HEK293 (cell line): ENCODE results near the gene ZNF276.

Source experiments
- CTCF ChIA-PET: fragments of 350-600 bp; formaldehyde crosslinking; extraction: SDS; loops from one replicate; lab custom pipeline; 2021; ENCODE audit warnings: antibody characterized with exemption; lab: Yijun Ruan, JAX
- POLR2A ChIA-PET: fragments of 300-600 bp; formaldehyde crosslinking; extraction: SDS; loops from one replicate; lab custom pipeline; 2020; ENCODE audit warnings: antibody characterized with exemption, inconsistent platforms; lab: Yijun Ruan, JAX
- H3K27ac ChIP-seq: fragments of 200-500 bp; sonication (Bioruptor generic); 2 replicates; pipeline ENCODE4 v1.5.1; 2014; ENCODE audit warnings: low read depth, low read length, control low read depth, inconsistent platforms; ENCODE audit errors: extremely low read depth
- H3K36me3 ChIP-seq, 2 experiments: fragments of 200-500 bp in 1 of 2; sonication (Bioruptor generic) in 1 of 2; 1 replicate in 1 of 2; 2 replicates in 1 of 2; pipeline ENCODE4 v1.5.1; 2014 to 2017; ENCODE audit warnings: inconsistent platforms in 2 of 2, low read length in 2 of 2; ENCODE audit not compliant: control insufficient read depth in 2 of 2, insufficient read depth in 1 of 2
- H3K4me1 ChIP-seq: fragments of 200-500 bp; sonication (Bioruptor generic); 2 replicates; pipeline ENCODE4 v1.5.1; 2014; ENCODE audit warnings: mild to moderate bottlenecking, low read length, inconsistent platforms; ENCODE audit not compliant: control insufficient read depth, insufficient read depth
- H3K4me3 ChIP-seq: 2 replicates; pipeline ENCODE4 v1.5.1; 2011; ENCODE audit warnings: low read depth, mild to moderate bottlenecking, control low read depth, low read length, moderate library complexity
- H3K9me3 ChIP-seq: fragments of 200-500 bp; sonication (Bioruptor generic); 2 replicates; pipeline ENCODE4 v1.5.1; 2014; ENCODE audit warnings: low read depth, low read length, inconsistent platforms; ENCODE audit not compliant: control insufficient read depth, insufficient read depth
- BCL11A ChIP-seq: fragments of 450-650 bp; formaldehyde crosslinking; IDR thresholded peaks from 2 replicates; pipeline ENCODE4 v1.5.1; 2016; ENCODE audit warnings: low read depth, missing biosample characterization, missing genetic modification characterization
- EGR2 ChIP-seq: fragments of 450-650 bp; formaldehyde crosslinking; IDR thresholded peaks from 2 replicates; pipeline ENCODE4 v1.5.1; 2016; ENCODE audit warnings: low read depth, missing biosample characterization, missing genetic modification characterization
- KLF8 ChIP-seq: fragments of 450-650 bp; formaldehyde crosslinking; IDR thresholded peaks from 2 replicates; pipeline ENCODE4 v1.5.1; 2016; ENCODE audit warnings: missing biosample characterization, missing genetic modification characterization
- KLF9 ChIP-seq: fragments of 450-650 bp; formaldehyde crosslinking; IDR thresholded peaks from 2 replicates; pipeline ENCODE4 v1.5.1; 2016; ENCODE audit warnings: missing biosample characterization, missing genetic modification characterization, low read depth
- OVOL3 ChIP-seq: fragments of 450-650 bp; formaldehyde crosslinking; IDR thresholded peaks from 2 replicates; pipeline ENCODE4 v1.5.1; 2016; ENCODE audit warnings: missing biosample characterization, missing genetic modification characterization
- ZBTB6 ChIP-seq: fragments of 450-650 bp; formaldehyde crosslinking; IDR thresholded peaks from 2 replicates; pipeline ENCODE4 v1.5.1; 2017; ENCODE audit warnings: missing biosample characterization, missing genetic modification characterization
- ZBTB8A ChIP-seq: fragments of 450-650 bp; formaldehyde crosslinking; IDR thresholded peaks from 2 replicates; pipeline ENCODE4 v1.5.1; 2016; ENCODE audit warnings: missing biosample characterization, missing genetic modification characterization
- ZFHX2 ChIP-seq: fragments of 450-650 bp; formaldehyde crosslinking; conservative IDR thresholded peaks from 2 replicates; pipeline ENCODE4 v1.5.1; 2016; ENCODE audit warnings: missing biosample characterization, missing genetic modification characterization
- ZFP37 ChIP-seq: fragments of 450-650 bp; formaldehyde crosslinking; IDR thresholded peaks from 2 replicates; pipeline ENCODE4 v1.5.1; 2016; ENCODE audit warnings: missing biosample characterization, missing genetic modification characterization
- ZNF211 ChIP-seq: fragments of 450-650 bp; formaldehyde crosslinking; IDR thresholded peaks from 2 replicates; pipeline ENCODE4 v1.5.1; 2016; ENCODE audit warnings: low read depth, missing biosample characterization, missing genetic modification characterization
- ZNF266 ChIP-seq: fragments of 450-650 bp; formaldehyde crosslinking; IDR thresholded peaks from 2 replicates; pipeline ENCODE4 v1.5.1; 2016; ENCODE audit warnings: missing biosample characterization, missing genetic modification characterization, low read depth
- ZNF302 ChIP-seq: fragments of 450-650 bp; formaldehyde crosslinking; IDR thresholded peaks from 2 replicates; pipeline ENCODE4 v1.5.1; 2016; ENCODE audit warnings: missing biosample characterization, missing genetic modification characterization, low read depth
- ZNF555 ChIP-seq: fragments of 450-650 bp; formaldehyde crosslinking; conservative IDR thresholded peaks from 2 replicates; pipeline ENCODE4 v1.5.1; 2017; ENCODE audit warnings: missing biosample characterization, mild to moderate bottlenecking, missing genetic modification characterization, inconsistent platforms
- ZNF621 ChIP-seq: fragments of 450-650 bp; formaldehyde crosslinking; IDR thresholded peaks from 2 replicates; pipeline ENCODE4 v1.5.1; 2017; ENCODE audit warnings: missing biosample characterization, missing genetic modification characterization
- ZNF626 ChIP-seq: fragments of 450-650 bp; sonication (Bioruptor Pico); formaldehyde crosslinking; IDR thresholded peaks from 2 replicates; pipeline ENCODE4 v1.5.1; 2018; ENCODE audit warnings: missing biosample characterization, missing genetic modification characterization, inconsistent platforms
- ZNF768 ChIP-seq: fragments of 450-650 bp; formaldehyde crosslinking; IDR thresholded peaks from 2 replicates; pipeline ENCODE4 v1.5.1; 2018; ENCODE audit warnings: missing biosample characterization, mild to moderate bottlenecking, missing genetic modification characterization
- ZNF777 ChIP-seq: fragments of 450-650 bp; formaldehyde crosslinking; IDR thresholded peaks from 2 replicates; pipeline ENCODE4 v1.5.1; 2017; ENCODE audit warnings: missing biosample characterization, missing genetic modification characterization, borderline replicate concordance
- ZSCAN4 ChIP-seq: fragments of 450-650 bp; formaldehyde crosslinking; IDR thresholded peaks from 2 replicates; pipeline ENCODE4 v1.5.1; 2017; ENCODE audit warnings: missing biosample characterization, missing genetic modification characterization
- TF ChIP-seq, protein P1 (sequence below): fragments of 450-650 bp; formaldehyde crosslinking; IDR thresholded peaks from 2 replicates; pipeline ENCODE4 v1.5.1; 2016; ENCODE audit warnings: missing biosample characterization, missing genetic modification characterization
- TF ChIP-seq, protein P2 (sequence below): fragments of 450-650 bp; formaldehyde crosslinking; conservative IDR thresholded peaks from 2 replicates; pipeline ENCODE4 v1.5.1; 2016; ENCODE audit warnings: low read depth, missing biosample characterization, missing genetic modification characterization
- TF ChIP-seq, protein P3 (sequence below): fragments of 450-650 bp; IDR thresholded peaks from 2 replicates; pipeline ENCODE4 v1.5.1; 2018; ENCODE audit warnings: missing biosample characterization, mild to moderate bottlenecking, missing genetic modification characterization
- TF ChIP-seq, protein P4 (sequence below): fragments of 450-650 bp; formaldehyde crosslinking; IDR thresholded peaks from 2 replicates; pipeline ENCODE4 v1.5.1; 2016; ENCODE audit warnings: missing biosample characterization, missing genetic modification characterization, low read depth

Gene ZNF276, protein sequence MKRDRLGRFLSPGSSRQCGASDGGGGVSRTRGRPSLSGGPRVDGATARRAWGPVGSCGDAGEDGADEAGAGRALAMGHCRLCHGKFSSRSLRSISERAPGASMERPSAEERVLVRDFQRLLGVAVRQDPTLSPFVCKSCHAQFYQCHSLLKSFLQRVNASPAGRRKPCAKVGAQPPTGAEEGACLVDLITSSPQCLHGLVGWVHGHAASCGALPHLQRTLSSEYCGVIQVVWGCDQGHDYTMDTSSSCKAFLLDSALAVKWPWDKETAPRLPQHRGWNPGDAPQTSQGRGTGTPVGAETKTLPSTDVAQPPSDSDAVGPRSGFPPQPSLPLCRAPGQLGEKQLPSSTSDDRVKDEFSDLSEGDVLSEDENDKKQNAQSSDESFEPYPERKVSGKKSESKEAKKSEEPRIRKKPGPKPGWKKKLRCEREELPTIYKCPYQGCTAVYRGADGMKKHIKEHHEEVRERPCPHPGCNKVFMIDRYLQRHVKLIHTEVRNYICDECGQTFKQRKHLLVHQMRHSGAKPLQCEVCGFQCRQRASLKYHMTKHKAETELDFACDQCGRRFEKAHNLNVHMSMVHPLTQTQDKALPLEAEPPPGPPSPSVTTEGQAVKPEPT

DNA sequence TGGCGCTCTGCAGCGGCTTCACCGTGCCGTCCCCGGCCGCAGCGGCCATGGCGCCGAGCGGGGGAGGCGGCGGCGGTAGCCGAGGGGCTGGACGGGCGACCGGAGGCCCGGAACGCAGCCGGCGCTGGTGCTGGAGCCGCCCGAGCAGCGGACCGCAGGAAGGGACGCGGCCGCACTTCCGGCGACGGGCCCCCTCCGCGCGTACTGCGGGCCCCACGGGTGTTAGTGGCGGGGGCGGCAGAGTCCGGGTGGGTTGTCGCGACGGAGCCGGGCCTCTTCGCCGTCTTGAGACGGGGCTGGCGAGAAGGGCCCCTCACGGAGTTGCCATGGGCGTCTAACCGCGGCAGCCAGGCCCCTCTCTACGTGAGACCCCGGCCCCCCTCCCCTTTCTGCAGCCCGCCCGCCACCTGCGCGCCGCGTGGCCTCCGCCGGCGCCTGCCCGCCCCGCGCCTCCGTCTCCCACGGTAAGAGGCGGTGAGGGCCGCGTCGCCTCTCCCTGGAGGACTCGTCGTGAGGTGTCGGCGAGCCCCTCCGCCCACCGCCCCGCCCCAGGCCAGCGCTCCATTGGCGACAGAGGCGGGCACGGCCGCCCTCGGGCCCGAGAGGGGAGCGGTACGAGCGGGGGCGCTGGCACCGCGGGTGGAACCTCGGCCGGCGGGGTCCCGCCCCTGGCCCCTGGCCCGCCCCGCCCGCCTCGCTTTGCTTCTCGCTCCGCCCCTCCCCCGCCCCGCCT is at the start of gene ZNF276, which contains the start of gene VPS9D1:
Gene ZNF276 (plus strand): TSS at position 725 of the 733 bp plus-strand sequence. CDS start 104 bp downstream, outside the sequence.
Gene VPS9D1 (minus strand): TSS at position 86 of the 733 bp plus-strand sequence. CDS start 37 bp downstream, at position 49.
- H3K27ac ChIP-seq: peak within 1 kb of the TSS; percentile 84
- H3K36me3 ChIP-seq: peaks cover 12 to 35% of the 10 kb centered on the region in 2 experiments; a peak in 2 of 3 replicates
- POLR2A ChIA-PET: interaction anchor here (1.5 to 1.9 kb wide), 2 partner anchors 15 to 21 kb away, joined by 6 to 12 read pairs; no protein-coding TSS in a partner anchor
- peak within 1 kb of the TSS; percentile 70 for H3K4me3 ChIP-seq
- peaks cover 5% of the 10 kb centered on the region; the same call in 1 of the 2 replicates for H3K4me1 ChIP-seq
- CTCF ChIA-PET: interaction anchor here (0.7 to 1.5 kb wide), 3 partner anchors 14 to 153 kb away, joined by 3 to 10 read pairs (median 3); partner anchors contain the start of gene TCF25
- no peaks in the 10 kb centered on the region for H3K9me3 ChIP-seq
- TF ChIP-seq, protein P1, sequence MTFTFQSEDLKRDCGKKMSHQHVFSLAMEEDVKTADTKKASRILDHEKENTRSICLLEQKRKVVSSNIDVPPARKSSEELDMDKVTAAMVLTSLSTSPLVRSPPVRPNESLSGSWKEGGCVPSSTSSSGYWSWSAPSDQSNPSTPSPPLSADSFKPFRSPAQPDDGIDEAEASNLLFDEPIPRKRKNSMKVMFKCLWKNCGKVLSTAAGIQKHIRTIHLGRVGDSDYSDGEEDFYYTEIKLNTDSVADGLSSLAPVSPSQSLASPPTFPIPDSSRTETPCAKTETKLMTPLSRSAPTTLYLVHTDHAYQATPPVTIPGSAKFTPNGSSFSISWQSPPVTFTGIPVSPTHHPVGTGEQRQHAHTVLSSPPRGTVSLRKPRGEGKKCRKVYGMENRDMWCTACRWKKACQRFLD: no peak
- TF ChIP-seq, protein P2, sequence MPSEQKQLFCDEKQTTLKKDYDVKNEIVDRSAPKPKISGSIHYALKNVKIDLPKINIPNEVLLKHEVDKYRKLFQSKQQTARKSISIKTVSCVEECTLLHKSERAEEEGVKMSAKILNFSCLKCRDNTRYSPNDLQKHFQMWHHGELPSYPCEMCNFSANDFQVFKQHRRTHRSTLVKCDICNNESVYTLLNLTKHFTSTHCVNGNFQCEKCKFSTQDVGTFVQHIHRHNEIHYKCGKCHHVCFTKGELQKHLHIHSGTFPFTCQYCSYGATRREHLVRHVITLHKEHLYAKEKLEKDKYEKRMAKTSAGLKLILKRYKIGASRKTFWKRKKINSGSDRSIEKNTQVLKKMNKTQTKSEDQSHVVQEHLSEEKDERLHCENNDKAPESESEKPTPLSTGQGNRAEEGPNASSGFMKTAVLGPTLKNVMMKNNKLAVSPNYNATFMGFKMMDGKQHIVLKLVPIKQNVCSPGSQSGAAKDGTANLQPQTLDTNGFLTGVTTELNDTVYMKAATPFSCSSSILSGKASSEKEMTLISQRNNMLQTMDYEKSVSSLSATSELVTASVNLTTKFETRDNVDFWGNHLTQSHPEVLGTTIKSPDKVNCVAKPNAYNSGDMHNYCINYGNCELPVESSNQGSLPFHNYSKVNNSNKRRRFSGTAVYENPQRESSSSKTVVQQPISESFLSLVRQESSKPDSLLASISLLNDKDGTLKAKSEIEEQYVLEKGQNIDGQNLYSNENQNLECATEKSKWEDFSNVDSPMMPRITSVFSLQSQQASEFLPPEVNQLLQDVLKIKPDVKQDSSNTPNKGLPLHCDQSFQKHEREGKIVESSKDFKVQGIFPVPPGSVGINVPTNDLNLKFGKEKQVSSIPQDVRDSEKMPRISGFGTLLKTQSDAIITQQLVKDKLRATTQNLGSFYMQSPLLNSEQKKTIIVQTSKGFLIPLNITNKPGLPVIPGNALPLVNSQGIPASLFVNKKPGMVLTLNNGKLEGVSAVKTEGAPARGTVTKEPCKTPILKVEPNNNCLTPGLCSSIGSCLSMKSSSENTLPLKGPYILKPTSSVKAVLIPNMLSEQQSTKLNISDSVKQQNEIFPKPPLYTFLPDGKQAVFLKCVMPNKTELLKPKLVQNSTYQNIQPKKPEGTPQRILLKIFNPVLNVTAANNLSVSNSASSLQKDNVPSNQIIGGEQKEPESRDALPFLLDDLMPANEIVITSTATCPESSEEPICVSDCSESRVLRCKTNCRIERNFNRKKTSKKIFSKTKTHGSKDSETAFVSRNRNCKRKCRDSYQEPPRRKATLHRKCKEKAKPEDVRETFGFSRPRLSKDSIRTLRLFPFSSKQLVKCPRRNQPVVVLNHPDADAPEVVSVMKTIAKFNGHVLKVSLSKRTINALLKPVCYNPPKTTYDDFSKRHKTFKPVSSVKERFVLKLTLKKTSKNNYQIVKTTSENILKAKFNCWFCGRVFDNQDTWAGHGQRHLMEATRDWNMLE (tag by site-specific recombination): no peak
- TF ChIP-seq ZNF777 (tag by site-specific recombination) (peak; percentile 43; the same call in 1 of the 2 replicates), ZBTB6 (tag by site-specific recombination) (peak; percentile 66; the same call in 1 of the 2 replicates), OVOL3 (tag by site-specific recombination) (0 out of 2 replicates have a peak, but pooled peaks have one; percentile 23), BCL11A (tag by site-specific recombination) (no peak), EGR2 (tag by site-specific recombination) (peak; percentile 67), KLF9 (peak; percentile 70), ZSCAN4 (tag by site-specific recombination) (no peak), ZFHX2 (peak; percentile 93), ZNF266 (no peak), ZBTB8A (tag by site-specific recombination) (peak; percentile 40; the same call in 1 of the 2 replicates), ZNF555 (no peak), ZNF626 (peak; percentile 93), ZNF302 (tag by site-specific recombination) (no peak), ZNF768 (0 out of 2 replicates have a peak, but pooled peaks have one; percentile 31), ZNF211 (tag by site-specific recombination) (no peak), ZNF621 (tag by site-specific recombination) (no peak), ZFP37 (tag by site-specific recombination) (no peak), KLF8 (tag by site-specific recombination) (no peak; the same call in 1 of the 2 replicates)
- TF ChIP-seq, protein P3, sequence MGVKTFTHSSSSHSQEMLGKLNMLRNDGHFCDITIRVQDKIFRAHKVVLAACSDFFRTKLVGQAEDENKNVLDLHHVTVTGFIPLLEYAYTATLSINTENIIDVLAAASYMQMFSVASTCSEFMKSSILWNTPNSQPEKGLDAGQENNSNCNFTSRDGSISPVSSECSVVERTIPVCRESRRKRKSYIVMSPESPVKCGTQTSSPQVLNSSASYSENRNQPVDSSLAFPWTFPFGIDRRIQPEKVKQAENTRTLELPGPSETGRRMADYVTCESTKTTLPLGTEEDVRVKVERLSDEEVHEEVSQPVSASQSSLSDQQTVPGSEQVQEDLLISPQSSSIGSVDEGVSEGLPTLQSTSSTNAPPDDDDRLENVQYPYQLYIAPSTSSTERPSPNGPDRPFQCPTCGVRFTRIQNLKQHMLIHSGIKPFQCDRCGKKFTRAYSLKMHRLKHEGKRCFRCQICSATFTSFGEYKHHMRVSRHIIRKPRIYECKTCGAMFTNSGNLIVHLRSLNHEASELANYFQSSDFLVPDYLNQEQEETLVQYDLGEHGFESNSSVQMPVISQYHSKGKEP: peak; percentile 71
- TF ChIP-seq, protein P4, sequence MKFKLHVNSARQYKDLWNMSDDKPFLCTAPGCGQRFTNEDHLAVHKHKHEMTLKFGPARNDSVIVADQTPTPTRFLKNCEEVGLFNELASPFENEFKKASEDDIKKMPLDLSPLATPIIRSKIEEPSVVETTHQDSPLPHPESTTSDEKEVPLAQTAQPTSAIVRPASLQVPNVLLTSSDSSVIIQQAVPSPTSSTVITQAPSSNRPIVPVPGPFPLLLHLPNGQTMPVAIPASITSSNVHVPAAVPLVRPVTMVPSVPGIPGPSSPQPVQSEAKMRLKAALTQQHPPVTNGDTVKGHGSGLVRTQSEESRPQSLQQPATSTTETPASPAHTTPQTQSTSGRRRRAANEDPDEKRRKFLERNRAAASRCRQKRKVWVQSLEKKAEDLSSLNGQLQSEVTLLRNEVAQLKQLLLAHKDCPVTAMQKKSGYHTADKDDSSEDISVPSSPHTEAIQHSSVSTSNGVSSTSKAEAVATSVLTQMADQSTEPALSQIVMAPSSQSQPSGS (tag by site-specific recombination): no peak
